ENCODE results near the gene PACRG.

- no peak for TF ChIP-seq CTCF (IDR thresholded peaks at IDR 0.05)
- no peak for TF ChIP-seq EP300 (IDR thresholded peaks at IDR 0.05)
- TF ChIP-seq POLR2A (IDR thresholded peaks at IDR 0.05): no peak
- no peak for TF ChIP-seq POLR2AphosphoS5 (IDR thresholded peaks at IDR 0.05)
Measured at GRCh38 chr6:163321717-163322116, 593.9 kb downstream of the PACRG start.

Measured in upper lobe of left lung (tissue), 4 donors.